H9 (cell line): Measurements from ENCODE around the gene TSPAN13. TPM values are rescaled to one million over a fixed set of nuclear protein-coding genes. Genes with fewer than 3 reads are reported as not detected.
A peak's percentile ranks its signal among the peaks of the same experiment; 100 is the strongest.

ENCODE experiments used
- DNase-seq: peaks from one replicate; pipeline ENCODE4 v3.0.0-alpha.2; 2017
- H2AFZ ChIP-seq: one replicate; pipeline ENCODE4 v1.6.1; 2013; ENCODE audit warnings: mild to moderate bottlenecking, low read length, control low read depth, moderate library complexity
- H2AK5ac ChIP-seq: 2 replicates; pipeline ENCODE4 v1.6.1; 2013; ENCODE audit warnings: low read length, control low read depth, mixed read lengths; ENCODE audit not compliant: insufficient read length
- H2BK120ac ChIP-seq: one replicate; pipeline ENCODE4 v1.6.1; 2013; ENCODE audit warnings: low read depth, mild to moderate bottlenecking, low read length, control low read depth, inconsistent platforms; ENCODE audit not compliant: poor library complexity, severe bottlenecking
- H2BK12ac ChIP-seq: 2 replicates; pipeline ENCODE4 v1.6.1; 2013; ENCODE audit warnings: low read length, control low read depth, mixed read lengths, low read depth; ENCODE audit not compliant: insufficient read length
- H2BK15ac ChIP-seq: 2 replicates; pipeline ENCODE4 v1.6.1; 2013; ENCODE audit warnings: low read depth, low read length, control low read depth
- H2BK20ac ChIP-seq: one replicate; pipeline ENCODE4 v1.6.1; 2013; ENCODE audit warnings: low read depth, mild to moderate bottlenecking, low read length, control low read depth, inconsistent platforms; ENCODE audit not compliant: poor library complexity, severe bottlenecking
- H2BK5ac ChIP-seq: 2 replicates; pipeline ENCODE4 v1.6.1; 2013; ENCODE audit warnings: low read length, control low read depth, mixed read lengths; ENCODE audit not compliant: insufficient read length
- H3K14ac ChIP-seq: 2 replicates; pipeline ENCODE4 v1.6.1; 2013; ENCODE audit warnings: low read length, control low read depth; ENCODE audit not compliant: insufficient read depth
- H3K18ac ChIP-seq: 2 replicates; pipeline ENCODE4 v1.6.1; 2013; ENCODE audit warnings: low read depth, mild to moderate bottlenecking, mixed read lengths, low read length, control low read depth; ENCODE audit not compliant: insufficient read length
- H3K23ac ChIP-seq: 2 replicates; pipeline ENCODE4 v1.6.1; 2013; ENCODE audit warnings: low read length, control low read depth, mixed read lengths, low read depth; ENCODE audit not compliant: insufficient read length
- H3K23me2 ChIP-seq: 2 replicates; pipeline ENCODE4 v1.6.1; 2013; ENCODE audit warnings: low read depth, mild to moderate bottlenecking, mixed read lengths, low read length, control low read depth; ENCODE audit not compliant: insufficient read length, poor library complexity, severe bottlenecking
- H3K27ac ChIP-seq: 2 replicates; pipeline ENCODE4 v1.5.1; 2013; ENCODE audit warnings: low read length, control low read depth, mixed read lengths, low read depth; ENCODE audit not compliant: insufficient read length
- H3K27me3 ChIP-seq: 2 replicates; pipeline ENCODE4 v1.6.1; 2013; ENCODE audit warnings: low read length, control low read depth, inconsistent platforms; ENCODE audit not compliant: insufficient read depth
- H3K4ac ChIP-seq: 2 replicates; pipeline ENCODE4 v1.6.1; 2013; ENCODE audit warnings: low read depth, mild to moderate bottlenecking, control low read depth, inconsistent platforms, low read length, moderate library complexity
- H3K4me1 ChIP-seq: 2 replicates; pipeline ENCODE4 v1.6.1; 2013; ENCODE audit warnings: low read length, control low read depth, inconsistent platforms; ENCODE audit not compliant: insufficient read depth
- H3K4me2 ChIP-seq: 2 replicates; pipeline ENCODE4 v1.6.1; 2013; ENCODE audit warnings: low read length, control low read depth, mixed read lengths; ENCODE audit not compliant: insufficient read length, insufficient read depth
- H3K56ac ChIP-seq: 2 replicates; pipeline ENCODE4 v1.6.1; 2013; ENCODE audit warnings: low read depth, mild to moderate bottlenecking, mixed read lengths, low read length, control low read depth; ENCODE audit not compliant: insufficient read length
- H3K79me1 ChIP-seq: 2 replicates; pipeline ENCODE4 v1.6.1; 2013; ENCODE audit warnings: low read depth, mild to moderate bottlenecking, moderate library complexity, low read length, control low read depth, inconsistent platforms; ENCODE audit not compliant: insufficient read depth, poor library complexity, severe bottlenecking
- H3K79me2 ChIP-seq: 2 replicates; pipeline ENCODE4 v1.6.1; 2013; ENCODE audit warnings: low read length, control low read depth, inconsistent platforms; ENCODE audit not compliant: insufficient read depth
- H3K9ac ChIP-seq: 2 replicates; pipeline ENCODE4 v1.6.1; 2013; ENCODE audit warnings: low read length, control low read depth, mixed read lengths; ENCODE audit not compliant: insufficient read length; ENCODE audit errors: extremely low read depth
- H3K9me3 ChIP-seq: one replicate; pipeline ENCODE4 v1.6.1; 2013; ENCODE audit warnings: low read depth, low read length, inconsistent platforms; ENCODE audit not compliant: control insufficient read depth
- H3T11ph ChIP-seq: one replicate; pipeline ENCODE4 v1.6.1; 2013; ENCODE audit warnings: mild to moderate bottlenecking, low read length, control low read depth, inconsistent platforms
- H4K20me1 ChIP-seq: one replicate; pipeline ENCODE4 v1.6.1; 2013; ENCODE audit not compliant: control insufficient read depth, insufficient read length, insufficient read depth
- H4K5ac ChIP-seq: 2 replicates; pipeline ENCODE4 v1.6.1; 2013; ENCODE audit warnings: low read depth, mild to moderate bottlenecking, mixed read lengths, low read length, control low read depth; ENCODE audit not compliant: insufficient read length
- H4K8ac ChIP-seq: replicated peaks from 2 replicates; pipeline ENCODE4 v1.6.1; 2013; ENCODE audit warnings: low read length, control low read depth, mixed read lengths, low read depth; ENCODE audit not compliant: insufficient read length
- H4K91ac ChIP-seq: 2 replicates; pipeline ENCODE4 v1.6.1; 2013; ENCODE audit warnings: low read depth, mild to moderate bottlenecking, moderate library complexity, mixed read lengths, low read length, control low read depth; ENCODE audit not compliant: insufficient read length
- H3K27ac Mint-ChIP-seq, 3 experiments: 2 replicates in 2 of 3; 3 replicates in 1 of 3; pipeline ENCODE4 v1.8.0; 2020 to 2021; ENCODE audit warnings: mixed read lengths in 3 of 3, mild to moderate bottlenecking in 1 of 3, moderate library complexity in 1 of 3
- H3K27me3 Mint-ChIP-seq: 2 replicates; pipeline ENCODE4 v1.8.0; 2021; ENCODE audit warnings: low read depth, mild to moderate bottlenecking, moderate library complexity, mixed read lengths
- H3K36me3 Mint-ChIP-seq, 3 experiments: 2 replicates in 2 of 3; 3 replicates in 1 of 3; pipeline ENCODE4 v1.8.0; 2020 to 2021; ENCODE audit warnings: low read depth in 3 of 3, mixed read lengths in 3 of 3; ENCODE audit not compliant: insufficient read depth in 1 of 3
- H3K4me1 Mint-ChIP-seq, 2 experiments: 2 replicates each; pipeline ENCODE4 v1.8.0; 2020; ENCODE audit warnings: mixed read lengths in 2 of 2
- H3K4me3 Mint-ChIP-seq, 2 experiments: 2 replicates in 1 of 2; 3 replicates in 1 of 2; pipeline ENCODE4 v1.8.0; 2020 to 2021; ENCODE audit warnings: mild to moderate bottlenecking in 2 of 2, mixed read lengths in 2 of 2, moderate library complexity in 1 of 2
- H3K9me3 Mint-ChIP-seq, 2 experiments: 2 replicates in 1 of 2; 3 replicates in 1 of 2; pipeline ENCODE4 v1.8.0; 2020; ENCODE audit warnings: mild to moderate bottlenecking in 2 of 2, mixed read lengths in 2 of 2, moderate library complexity in 1 of 2
- WGBS: extraction: QIAGEN DNeasy Blood & Tissue Kit; methylation state at CpG from one replicate; pipeline ENCODE4 v1.1.7; 2013; ENCODE audit warnings: missing lambda C conversion rate, low lambda C conversion rate, mixed read lengths; ENCODE audit not compliant: insufficient read length; ENCODE audit errors: extremely low coverage; 5-methylcytosine and 5-hydroxymethylcytosine counted together
- total RNA-seq: library from RNA; stranded (reverse); gene quantifications from 2 replicates; pipeline ENCODE4 v1.2.1, GENCODE V29; 2021
- TF ChIP-seq, protein P1 (sequence below): fragments of 200-600 bp; sonication (generic); conservative IDR thresholded peaks from 3 replicates; pipeline ENCODE4 v1.8.0; 2021; ENCODE audit warnings: antibody characterized with exemption, mild to moderate bottlenecking

Gene TSPAN13
- total RNA-seq, 1 experiment from 2014 or later = 18.7 TPM

DNA sequence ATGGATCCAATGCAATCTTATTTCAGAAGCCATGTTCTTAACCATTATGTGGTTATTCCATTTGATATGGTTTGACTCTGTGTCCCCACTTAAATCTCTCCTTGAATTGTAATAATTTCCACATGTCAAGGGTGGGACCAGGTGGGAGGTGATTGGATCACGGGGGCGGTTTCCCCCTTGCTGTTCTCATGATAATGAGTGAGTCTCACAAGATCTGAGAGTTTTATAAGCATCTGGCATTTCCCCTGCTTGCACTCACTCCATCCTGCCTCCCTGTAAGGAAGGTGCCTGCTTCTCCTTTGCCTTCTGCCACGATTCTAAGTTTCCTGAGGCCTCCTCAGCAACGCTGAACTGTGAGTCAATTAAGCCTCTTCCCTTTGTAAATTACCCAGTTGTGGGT, 32.0 kb upstream of the TSPAN13 start:
- H3K79me2 ChIP-seq = no peaks in the 10 kb centered on the region
- no peak overlapping the region for H3K9ac ChIP-seq
- no peak overlapping the region for H3K4ac ChIP-seq
- no peak overlapping the region for H4K91ac ChIP-seq
- H3K23ac ChIP-seq = no peak overlapping the region
- H4K20me1 ChIP-seq = no peaks in the 10 kb centered on the region
- no peak overlapping the region for H3K14ac ChIP-seq
- H3K27me3 ChIP-seq = no peaks in the 10 kb centered on the region
- H3K56ac ChIP-seq = no peak overlapping the region
- no peak overlapping the region for H3K18ac ChIP-seq
- H3T11ph ChIP-seq = no peak overlapping the region
- H3K27ac ChIP-seq = no peak overlapping the region
- Mint-ChIP-seq H3K36me3 (no peaks in the 10 kb centered on the region), H3K4me1 (peaks cover 3 to 6% of the 10 kb centered on the region in 2 experiments; a peak in 3 of 4 replicates), H3K4me3 (no peak overlapping the region), H3K27ac (peak overlapping the region; percentile 13 to 47 (median 23); a peak in 2 of 7 replicates), H3K27me3 (no peaks in the 10 kb centered on the region), H3K9me3 (no peaks in the 10 kb centered on the region)
- no peak overlapping the region for H2BK5ac ChIP-seq
- no peak overlapping the region for H2BK20ac ChIP-seq
- no peak overlapping the region for H2BK120ac ChIP-seq
- H4K5ac ChIP-seq = no peak overlapping the region
- TF ChIP-seq, protein P1, sequence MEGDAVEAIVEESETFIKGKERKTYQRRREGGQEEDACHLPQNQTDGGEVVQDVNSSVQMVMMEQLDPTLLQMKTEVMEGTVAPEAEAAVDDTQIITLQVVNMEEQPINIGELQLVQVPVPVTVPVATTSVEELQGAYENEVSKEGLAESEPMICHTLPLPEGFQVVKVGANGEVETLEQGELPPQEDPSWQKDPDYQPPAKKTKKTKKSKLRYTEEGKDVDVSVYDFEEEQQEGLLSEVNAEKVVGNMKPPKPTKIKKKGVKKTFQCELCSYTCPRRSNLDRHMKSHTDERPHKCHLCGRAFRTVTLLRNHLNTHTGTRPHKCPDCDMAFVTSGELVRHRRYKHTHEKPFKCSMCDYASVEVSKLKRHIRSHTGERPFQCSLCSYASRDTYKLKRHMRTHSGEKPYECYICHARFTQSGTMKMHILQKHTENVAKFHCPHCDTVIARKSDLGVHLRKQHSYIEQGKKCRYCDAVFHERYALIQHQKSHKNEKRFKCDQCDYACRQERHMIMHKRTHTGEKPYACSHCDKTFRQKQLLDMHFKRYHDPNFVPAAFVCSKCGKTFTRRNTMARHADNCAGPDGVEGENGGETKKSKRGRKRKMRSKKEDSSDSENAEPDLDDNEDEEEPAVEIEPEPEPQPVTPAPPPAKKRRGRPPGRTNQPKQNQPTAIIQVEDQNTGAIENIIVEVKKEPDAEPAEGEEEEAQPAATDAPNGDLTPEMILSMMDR = no peak
- H3K9me3 ChIP-seq = no peaks in the 10 kb centered on the region
- no peak for DNase-seq
- H4K8ac ChIP-seq = no peak overlapping the region
- no peaks in the 10 kb centered on the region for H3K79me1 ChIP-seq
- H3K4me1 ChIP-seq = no peaks in the 10 kb centered on the region
- no peak overlapping the region for H2BK12ac ChIP-seq
- H2AFZ ChIP-seq = no peak overlapping the region
- H2AK5ac ChIP-seq = no peak overlapping the region
- WGBS = no CpG with 5 or more reads among the region's 4 CpGs
- no peaks in the 10 kb centered on the region for H3K23me2 ChIP-seq
- no peak overlapping the region for H3K4me2 ChIP-seq
- H2BK15ac ChIP-seq = no peak overlapping the region
